ENCODE results near the gene PLEKHM1. TPM values are rescaled to one million over a fixed set of nuclear protein-coding genes. Genes with fewer than 3 reads are reported as not detected.

The PLEKHM1 gene
- total and polyA plus RNA-seq, 2 experiments from 2014 or later, result 18.4 to 23.8 TPM

GRCh38 chr17:45436161-45436560 is 54.4 kb downstream of the PLEKHM1 start:
- Histone ChIP-seq H4K20me1 (ENCODE audit: insufficient read depth, poor library complexity, severe bottlenecking) (no peaks in the 10 kb centered on the region), H3K36me3 (replicated peaks; ENCODE audit: insufficient read depth, low read depth) (no peaks in the 10 kb centered on the region), H3K27me3 (peaks cover 7% of the 10 kb centered on the region), H3K79me2 (no peaks in the 10 kb centered on the region), H3K4me2 (no peak overlapping the region), H3K27ac (no peak overlapping the region), H3K9me2 (replicated peaks; ENCODE audit: insufficient read depth) (no peaks in the 10 kb centered on the region), H3K4me3 (no peak overlapping the region), H3K4me1 (ENCODE audit: insufficient read depth) (peaks cover 8% of the 10 kb centered on the region), H2AFZ (no peak overlapping the region), H3K9me3 (ENCODE audit: low read depth) (no peaks in the 10 kb centered on the region)
- TF ChIP-seq EZH2phosphoT487 (IDR thresholded peaks at IDR 0.05; ENCODE audit: low read depth, severe bottlenecking, unreplicated experiment), result no peak
- TF ChIP-seq CTCF (IDR thresholded peaks at IDR 0.05; ENCODE audit: poor library complexity), result no peak
- no peak for TF ChIP-seq EZH2 (IDR thresholded peaks at IDR 0.05; ENCODE audit: borderline replicate concordance)
- 89% methylated on average over 10 of the region's 10 CpGs for WGBS (ENCODE audit: low lambda C conversion rate, missing lambda C conversion rate)
- no peak for DNase-seq (ENCODE audit: low spot score)

GRCh38 chr17:45435481-45435880 is 55.0 kb downstream of the PLEKHM1 start:
- no peak overlapping the region for H3K4me2 ChIP-seq
- H2AFZ ChIP-seq, result no peak overlapping the region
- TF ChIP-seq EZH2 (IDR thresholded peaks at IDR 0.05; ENCODE audit: borderline replicate concordance) (no peak), EZH2phosphoT487 (IDR thresholded peaks at IDR 0.05; ENCODE audit: low read depth, severe bottlenecking, unreplicated experiment) (no peak)
- peaks cover 14% of the 10 kb centered on the region for H3K4me1 ChIP-seq (ENCODE audit: insufficient read depth)
- H3K79me2 ChIP-seq, result no peaks in the 10 kb centered on the region
- H3K27me3 ChIP-seq, result peaks cover 14% of the 10 kb centered on the region
- DNase-seq (ENCODE audit: low spot score), result no peak
- 88% methylated on average over 5 of the region's 5 CpGs for WGBS (ENCODE audit: low lambda C conversion rate, missing lambda C conversion rate)
- H3K4me3 ChIP-seq, result no peak overlapping the region
- no peaks in the 10 kb centered on the region for H4K20me1 ChIP-seq (ENCODE audit: insufficient read depth, poor library complexity, severe bottlenecking)
- H3K9me2 ChIP-seq (replicated peaks; ENCODE audit: insufficient read depth), result no peaks in the 10 kb centered on the region
- no peaks in the 10 kb centered on the region for H3K9me3 ChIP-seq (ENCODE audit: low read depth)
- H3K27ac ChIP-seq, result no peak overlapping the region
- no peaks in the 10 kb centered on the region for H3K36me3 ChIP-seq (replicated peaks; ENCODE audit: insufficient read depth, low read depth)

- no peaks in the 10 kb centered on the region for H3K9me2 ChIP-seq (replicated peaks; ENCODE audit: insufficient read depth)
- H3K4me3 ChIP-seq, result no peak overlapping the region
- H3K9me3 ChIP-seq (ENCODE audit: low read depth), result no peaks in the 10 kb centered on the region
- TF ChIP-seq CTCF (IDR thresholded peaks at IDR 0.05; ENCODE audit: poor library complexity), result no peak
- no peak for TF ChIP-seq EZH2 (IDR thresholded peaks at IDR 0.05; ENCODE audit: borderline replicate concordance)
- TF ChIP-seq EZH2phosphoT487 (IDR thresholded peaks at IDR 0.05; ENCODE audit: low read depth, severe bottlenecking, unreplicated experiment), result no peak
- no peak overlapping the region for H3K27ac ChIP-seq
- peaks cover 31% of the 10 kb centered on the region for H3K4me1 ChIP-seq (ENCODE audit: insufficient read depth)
- no peak overlapping the region for H2AFZ ChIP-seq
- DNase-seq (ENCODE audit: low spot score), result no peak
- no peaks in the 10 kb centered on the region for H3K79me2 ChIP-seq
- peaks cover 34% of the 10 kb centered on the region for H3K27me3 ChIP-seq
- no peaks in the 10 kb centered on the region for H3K36me3 ChIP-seq (replicated peaks; ENCODE audit: insufficient read depth, low read depth)
- H4K20me1 ChIP-seq (ENCODE audit: insufficient read depth, poor library complexity, severe bottlenecking), result no peaks in the 10 kb centered on the region
- 76% methylated on average over 4 of the region's 4 CpGs for WGBS (ENCODE audit: low lambda C conversion rate, missing lambda C conversion rate)
- peak overlapping the region; percentile 98 for H3K4me2 ChIP-seq
Observed at GRCh38 chr17:45433159-45433535, 57.4 kb downstream of the PLEKHM1 start.

GRCh38 chr17:45432405-45433158 is 57.9 kb downstream of the PLEKHM1 start, which contains the start of gene ARHGAP27:
Gene ARHGAP27 (minus strand): TSS chr17:45432870. CDS start chr17:45430279, 2,591 bp downstream.
- H3K9me3 ChIP-seq (ENCODE audit: low read depth), result no peaks in the 10 kb centered on the region
- H3K4me3 ChIP-seq, result peak within 1 kb of the TSS; percentile 32
- peak within 1 kb of the TSS; percentile 72 for H3K27ac ChIP-seq
- H3K79me2 ChIP-seq, result no peaks in the 10 kb centered on the region
- DNase-seq (ENCODE audit: low spot score), result peak; percentile 50
- H3K27me3 ChIP-seq, result peaks cover 35% of the 10 kb centered on the region
- no peaks in the 10 kb centered on the region for H3K9me2 ChIP-seq (replicated peaks; ENCODE audit: insufficient read depth)
- no peaks in the 10 kb centered on the region for H4K20me1 ChIP-seq (ENCODE audit: insufficient read depth, poor library complexity, severe bottlenecking)
- H3K4me2 ChIP-seq, result peak within 1 kb of the TSS; percentile 98
- no peaks in the 10 kb centered on the region for H3K36me3 ChIP-seq (replicated peaks; ENCODE audit: insufficient read depth, low read depth)
- no peak for TF ChIP-seq EZH2 (IDR thresholded peaks at IDR 0.05; ENCODE audit: borderline replicate concordance)
- TF ChIP-seq EZH2phosphoT487 (IDR thresholded peaks at IDR 0.05; ENCODE audit: low read depth, severe bottlenecking, unreplicated experiment), result no peak
- 3% methylated on average over 39 of the region's 66 CpGs for WGBS (ENCODE audit: low lambda C conversion rate, missing lambda C conversion rate)
- peak within 1 kb of the TSS; percentile 50 for H2AFZ ChIP-seq
- peaks cover 32% of the 10 kb centered on the region for H3K4me1 ChIP-seq (ENCODE audit: insufficient read depth)
